Hematopoietic multipotent progenitor cell treated with erythropoietin and hydrocortisone succinate and interleukin-3 and kit ligand, for 17 days (in vitro differentiated cells): ENCODE measurements around the gene JAZF1.
"Not testable (repeated sequence)": the region's sequence is repeated elsewhere in the genome, so short reads cannot be mapped to it uniquely, and the experiment has no call there.

Source experiments
- DNase-seq: peaks from one replicate; pipeline ENCODE4 v3.0.0-alpha.2; 2015; ENCODE audit warnings: low spot score

JAZF1 gene

DNA sequence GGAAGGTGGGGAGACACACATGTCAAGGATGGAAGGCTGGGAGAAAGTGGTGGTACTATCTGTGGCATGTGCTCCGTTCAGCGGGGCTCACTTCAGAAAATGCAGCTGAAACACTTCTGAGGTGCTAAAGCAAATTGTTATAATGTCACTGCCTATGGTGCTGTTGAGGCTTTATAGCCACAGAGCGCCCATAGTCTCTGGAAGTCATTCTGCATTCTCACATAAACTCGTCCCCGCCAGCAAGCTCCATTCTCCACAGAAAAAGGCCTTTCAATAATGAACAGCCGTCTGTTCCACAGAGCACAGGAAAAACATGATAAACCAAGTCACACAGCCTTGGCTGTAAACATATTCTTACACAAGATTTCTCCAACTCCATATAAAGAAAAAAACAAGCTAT lies 308.7 kb downstream of the JAZF1 start:
- no peak for DNase-seq

DNA sequence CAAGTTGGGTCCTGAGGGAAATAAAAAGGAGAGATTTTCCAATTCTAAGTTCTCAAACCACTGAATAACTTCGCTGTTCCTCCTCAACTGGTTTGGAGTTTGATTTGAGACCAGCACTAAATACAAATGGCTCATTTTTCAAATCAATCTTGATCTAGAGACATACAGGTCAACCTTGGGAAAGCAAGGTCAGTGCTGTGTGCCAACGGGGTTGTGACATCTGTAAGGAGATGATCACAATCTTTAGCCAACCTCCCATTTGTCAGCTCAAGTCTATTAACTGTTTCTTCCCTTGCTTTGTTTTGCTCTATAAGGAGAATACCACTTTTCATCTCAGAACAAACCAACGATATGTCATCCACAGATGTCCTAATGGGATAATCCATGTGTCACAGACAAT lies 309.5 kb downstream of the JAZF1 start:
- no peak for DNase-seq

DNA sequence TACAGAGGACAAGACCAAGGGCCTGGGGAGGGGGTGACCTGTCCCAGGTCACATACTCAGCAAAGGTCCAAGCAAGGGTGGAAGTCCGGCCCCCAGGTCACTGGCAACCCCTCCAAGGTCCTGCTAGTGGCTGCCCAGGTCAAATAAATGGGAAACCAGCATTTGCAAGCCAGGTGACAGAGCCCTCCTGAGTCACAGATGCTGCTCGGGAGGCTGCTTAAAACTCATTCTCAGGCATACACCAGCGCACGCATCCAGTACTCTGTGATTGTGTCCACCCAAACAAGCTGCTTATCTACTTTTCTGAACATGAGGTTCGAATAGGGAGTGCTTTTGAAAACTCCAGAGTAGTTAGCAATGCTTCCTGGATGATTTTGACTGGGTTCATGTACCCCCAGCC lies 310.0 kb downstream of the JAZF1 start:
- no peak for DNase-seq

- no peak for DNase-seq
These were observed 311.5 kb downstream of the JAZF1 start for GRCh38 chr7:27869056-27869455.

GRCh38 chr7:27868131-27868550 lies 312.5 kb downstream of the JAZF1 start:
- no peak for DNase-seq

GRCh38 chr7:27866828-27867672 lies 313.5 kb downstream of the JAZF1 start:
- DNase-seq, result no peak

GRCh38 chr7:27866256-27866655 lies 314.3 kb downstream of the JAZF1 start:
- DNase-seq, result no peak

- no peak for DNase-seq
These were observed 316.7 kb downstream of the JAZF1 start for GRCh38 chr7:27863880-27864279.

DNA sequence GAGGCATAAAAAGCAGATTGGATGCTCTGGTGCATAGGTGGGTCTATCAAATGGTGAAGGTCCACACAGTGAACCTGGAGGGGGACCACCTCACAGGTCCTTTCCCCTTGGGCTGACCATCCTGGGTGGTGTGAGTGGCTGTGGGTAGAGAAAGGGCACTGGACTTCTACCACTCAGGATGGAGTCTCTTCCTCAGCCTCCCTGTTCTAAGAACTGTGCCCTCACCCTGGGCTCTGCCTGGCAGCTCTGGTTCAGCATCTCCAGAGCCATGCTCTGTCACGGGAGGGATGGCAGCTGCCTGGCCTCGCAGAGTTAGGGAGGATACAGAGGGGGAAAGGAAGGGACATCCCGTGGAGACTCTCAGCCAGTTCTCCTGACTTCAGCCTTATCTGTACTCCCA lies 318.8 kb downstream of the JAZF1 start:
- no peak for DNase-seq

- no peak for DNase-seq
These were observed 319.8 kb downstream of the JAZF1 start for GRCh38 chr7:27860800-27861199.

- DNase-seq, result not testable (repeated sequence)
These were observed 323.7 kb downstream of the JAZF1 start for GRCh38 chr7:27856703-27857485.

DNA sequence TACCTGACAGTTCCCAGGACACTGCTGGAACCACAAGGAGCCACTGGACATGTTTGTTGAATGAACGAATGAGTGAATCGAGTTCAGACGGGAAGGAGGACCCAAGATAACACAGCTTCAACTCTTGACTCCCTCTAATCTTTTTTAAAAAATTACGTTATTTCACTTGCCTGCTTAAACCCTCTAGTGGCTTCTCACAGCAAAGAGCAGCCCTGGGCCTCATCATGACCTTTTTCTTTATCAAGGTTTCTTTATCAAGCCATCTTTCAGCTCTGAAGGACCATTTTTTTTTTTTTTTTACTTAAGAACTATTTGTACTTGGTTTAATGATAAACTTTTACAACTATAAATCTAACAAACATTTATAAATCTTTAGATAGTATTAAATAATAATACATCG lies 330.1 kb downstream of the JAZF1 start:
- DNase-seq, result no peak

DNA sequence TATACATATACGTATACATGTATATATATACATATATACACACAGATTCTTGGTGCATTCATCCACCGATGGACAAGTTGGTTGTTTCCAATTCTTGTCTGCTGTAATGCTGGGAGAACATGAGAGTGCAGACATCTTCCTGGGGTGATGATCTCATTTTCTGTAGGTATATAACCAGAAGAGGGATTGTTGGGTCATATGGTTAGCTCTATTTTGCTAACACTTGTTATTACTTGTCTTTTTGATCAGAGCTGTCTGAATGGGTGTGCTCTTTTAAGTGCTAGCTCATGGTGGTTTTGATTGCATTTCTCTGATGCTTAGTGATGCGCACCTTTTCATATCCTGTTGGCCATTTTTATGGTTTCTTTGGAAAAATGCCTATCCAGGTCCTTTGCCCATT lies 334.2 kb downstream of the JAZF1 start:
- no peak for DNase-seq

GRCh38 chr7:27843584-27844305 lies 336.9 kb downstream of the JAZF1 start:
- no peak for DNase-seq

- DNase-seq, result no peak
These were observed 337.7 kb downstream of the JAZF1 start for GRCh38 chr7:27842851-27843250.

DNA sequence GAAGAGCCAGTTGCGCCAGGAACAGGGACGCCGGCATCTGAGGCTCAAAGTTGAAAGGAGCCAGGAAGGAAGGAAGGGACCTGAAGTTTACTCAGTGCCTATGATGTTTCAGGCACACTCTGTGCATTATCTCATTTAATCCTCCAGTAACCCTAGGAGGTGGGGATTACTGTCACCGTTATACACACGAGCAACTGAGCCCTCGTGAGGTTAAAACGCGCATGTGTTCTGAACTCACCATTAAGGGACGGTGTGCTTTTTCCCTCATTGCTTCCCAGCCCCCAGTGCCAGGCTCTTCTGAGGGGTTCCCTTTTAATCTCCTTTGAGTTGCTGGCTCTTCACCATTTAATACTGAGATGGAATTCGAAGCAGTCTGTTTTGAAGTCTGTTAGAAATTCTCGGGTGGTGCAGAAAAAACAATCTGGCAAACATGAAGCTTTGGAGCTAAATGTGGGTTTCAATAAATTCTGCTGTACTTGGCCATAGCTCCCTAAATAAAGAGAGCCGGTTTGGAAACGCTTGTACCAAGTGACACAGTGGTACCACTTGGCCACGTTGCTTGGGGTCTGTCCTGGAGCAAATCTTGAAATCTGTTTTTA lies 338.4 kb downstream of the JAZF1 start:
- DNase-seq, result no peak

DNA sequence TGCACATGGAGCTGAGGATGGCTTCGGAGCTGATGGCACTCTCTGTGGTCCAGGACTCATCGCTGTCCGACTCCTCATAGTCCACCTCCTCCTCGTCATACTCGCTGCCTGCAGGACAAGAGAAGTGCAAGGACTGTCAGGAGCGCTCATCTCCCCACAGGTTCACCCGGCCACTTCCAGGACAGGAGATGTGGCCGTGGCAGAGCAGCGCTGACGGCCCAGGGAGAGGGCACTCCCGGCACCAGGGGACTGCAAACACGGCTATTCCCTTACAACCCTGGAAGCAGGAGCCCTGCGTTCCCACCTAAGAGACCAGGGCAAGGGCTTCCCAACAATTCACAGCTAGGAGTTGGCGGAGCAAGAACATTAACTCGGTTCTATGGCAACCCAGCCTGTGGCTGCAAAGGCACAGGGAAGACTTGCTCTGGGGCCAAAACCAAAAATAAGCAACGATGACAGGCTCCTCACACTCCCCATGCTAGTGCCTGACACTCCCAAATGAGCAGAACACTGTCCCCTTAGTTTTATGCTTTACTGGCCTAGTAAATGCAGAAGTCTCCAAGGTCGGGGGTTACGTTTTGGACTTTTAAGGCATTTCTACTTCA lies 339.7 kb downstream of the JAZF1 start:
- DNase-seq, result no peak

GRCh38 chr7:27840313-27840712 lies 340.3 kb downstream of the JAZF1 start:
- DNase-seq, result no peak

DNA sequence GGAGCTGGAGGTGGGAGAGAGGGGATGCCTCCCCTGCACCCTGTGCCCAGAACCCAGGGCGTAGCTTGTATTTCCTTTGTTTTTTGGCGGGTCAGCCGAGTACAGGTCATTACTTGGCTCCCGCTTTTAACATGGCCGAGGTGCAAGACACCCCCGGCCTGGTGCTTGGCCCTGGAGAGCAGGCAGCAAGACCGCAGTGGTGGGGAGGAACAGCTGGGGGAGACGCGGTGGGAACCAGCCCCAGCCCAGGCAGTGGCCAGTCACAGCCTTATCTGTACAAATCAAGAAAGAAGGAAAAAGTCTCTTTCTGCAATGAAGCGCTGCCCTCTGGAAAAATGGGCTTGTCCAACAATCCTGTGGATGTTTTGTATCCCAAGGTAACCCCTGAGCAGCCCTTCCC lies 341.5 kb downstream of the JAZF1 start:
- DNase-seq, result no peak

GRCh38 chr7:27836536-27836935 lies 344.1 kb downstream of the JAZF1 start:
- DNase-seq, result no peak

GRCh38 chr7:27835376-27835775 lies 345.2 kb downstream of the JAZF1 start:
- no peak for DNase-seq
